ENCODE measurements around the gene VPS37B.
"Not testable (repeated sequence)": the region's sequence is repeated elsewhere in the genome, so short reads cannot be mapped to it uniquely, and the experiment has no call there.

The VPS37B gene

DNA sequence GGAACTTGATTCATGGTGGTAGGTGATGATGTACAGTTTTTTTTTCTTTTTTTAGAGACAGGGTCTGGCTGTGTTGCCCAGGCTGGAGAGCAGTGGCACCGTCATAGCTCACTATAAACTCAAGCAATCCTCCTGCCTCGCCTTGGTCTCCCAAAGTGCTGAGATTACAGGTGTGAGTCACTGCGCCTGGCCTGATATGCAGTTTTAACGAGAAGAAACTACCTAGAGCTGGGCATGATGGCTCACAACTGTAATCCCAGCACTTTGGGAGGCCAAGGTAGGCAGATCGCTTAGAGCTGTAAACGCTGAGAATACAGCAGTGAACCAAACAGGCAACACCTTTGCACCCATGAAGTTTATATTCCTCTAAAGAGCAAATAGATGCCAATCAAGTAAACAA lies 13.0 kb upstream of the VPS37B start:
- Histone ChIP-seq H3K27ac (ENCODE audit: insufficient read depth in 1 of 2, low read depth in 1 of 2, low read length in 2 of 2, poor library complexity in 1 of 2, severe bottlenecking in 2 of 2) (no peak overlapping the region), H3K36me3 (ENCODE audit: control insufficient read depth in 4 of 4, insufficient read depth in 4 of 4, low read length in 3 of 4) (no peaks in the 10 kb centered on the region), H3K4me1 (ENCODE audit: control extremely low read depth in 1 of 4, control insufficient read depth in 4 of 4, insufficient read depth in 4 of 4, low read length in 3 of 4) (peaks cover 0 to 6% (median under 1%) of the 10 kb centered on the region in 4 experiments), H3K27me3 (replicated peaks in 2 of 5; ENCODE audit: control insufficient read depth in 4 of 5, insufficient read depth in 5 of 5, low read length in 4 of 5) (no peaks in the 10 kb centered on the region), H3K4me3 (ENCODE audit: control insufficient read depth in 1 of 7, extremely low read depth in 1 of 7, insufficient read depth in 4 of 7, low read depth in 2 of 7, low read length in 6 of 7) (no peak overlapping the region), H3K9me3 (ENCODE audit: control extremely low read depth in 1 of 5, control insufficient read depth in 4 of 5, insufficient read depth in 2 of 5, low read depth in 1 of 5, low read length in 4 of 5) (no peaks in the 10 kb centered on the region)
- 96% methylated on average over 6 of the region's 6 CpGs for WGBS (ENCODE audit: insufficient coverage)
- ChIA-PET POLR2A (interaction anchor here (0.7 kb wide), 1 partner anchor 30 kb away, joined by 3 read pairs; no protein-coding TSS in a partner anchor), CTCF (interaction anchor here (0.9 to 1.1 kb wide), 2 partner anchors 14 to 36 kb away, joined by 3 read pairs; no protein-coding TSS in a partner anchor)
- DNase-seq = no peak

DNA sequence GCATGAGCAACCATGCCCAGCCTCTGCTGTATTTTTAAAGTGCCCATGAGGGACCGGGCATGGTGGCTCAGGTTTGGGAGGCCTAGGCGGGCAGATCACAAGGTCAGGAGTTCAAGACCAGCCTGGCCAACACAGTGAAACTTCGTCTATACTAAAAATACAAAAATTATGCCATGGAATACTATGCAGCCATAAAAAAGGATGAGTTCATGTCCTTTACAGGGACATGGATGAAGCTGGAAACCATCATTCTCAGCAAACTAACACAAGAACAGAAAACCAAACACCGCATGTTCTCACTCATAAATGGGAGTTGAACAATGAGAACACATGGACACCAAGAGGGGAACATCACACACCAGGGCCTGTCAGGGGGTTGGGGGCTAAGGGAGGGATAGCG lies 9.3 kb upstream of the VPS37B start:
- not testable (repeated sequence) for H3K27ac ChIP-seq (ENCODE audit: insufficient read depth in 1 of 2, low read depth in 1 of 2, low read length in 2 of 2, poor library complexity in 1 of 2, severe bottlenecking in 2 of 2); H3K4me3 ChIP-seq (ENCODE audit: control insufficient read depth in 1 of 7, extremely low read depth in 1 of 7, insufficient read depth in 4 of 7, low read depth in 2 of 7, low read length in 6 of 7); DNase-seq; H3K9me3 ChIP-seq (ENCODE audit: control extremely low read depth in 1 of 5, control insufficient read depth in 4 of 5, insufficient read depth in 2 of 5, low read depth in 1 of 5, low read length in 4 of 5); H3K36me3 ChIP-seq (ENCODE audit: control insufficient read depth in 4 of 4, insufficient read depth in 4 of 4, low read length in 3 of 4); H3K27me3 ChIP-seq (replicated peaks in 2 of 5; ENCODE audit: control insufficient read depth in 4 of 5, insufficient read depth in 5 of 5, low read length in 4 of 5)
- WGBS (ENCODE audit: insufficient coverage) = 93% methylated on average over 2 of the region's 5 CpGs
- ChIA-PET POLR2A (interaction anchor here (0.6 kb wide), 1 partner anchor 11 kb away, joined by 5 read pairs; no protein-coding TSS in a partner anchor), CTCF (interaction anchor here (2.8 kb wide), 1 partner anchor 40 kb away, joined by 7 read pairs; no protein-coding TSS in a partner anchor)
- peaks cover 4 to 20% (median 9%) of the 10 kb centered on the region in 4 experiments for H3K4me1 ChIP-seq (ENCODE audit: control extremely low read depth in 1 of 4, control insufficient read depth in 4 of 4, insufficient read depth in 4 of 4, low read length in 3 of 4)

DNA sequence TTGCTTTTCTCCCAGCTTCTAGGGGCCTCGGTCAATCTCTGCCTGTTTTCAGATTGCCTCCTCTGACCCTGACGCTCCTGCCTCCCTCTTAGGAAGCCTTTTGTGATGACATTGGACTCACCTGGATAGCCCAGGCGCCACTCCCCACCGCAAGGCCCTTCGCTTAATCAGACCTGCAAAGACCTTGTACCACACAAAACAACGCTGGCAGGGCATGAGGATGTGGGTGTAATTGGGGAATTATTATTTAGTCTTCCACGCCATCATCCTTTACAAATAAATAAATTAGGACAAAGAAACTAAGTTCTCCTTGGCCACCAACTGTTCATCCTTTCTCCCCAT lies 7.7 kb upstream of the VPS37B start:
- no peaks in the 10 kb centered on the region for H3K9me3 ChIP-seq (ENCODE audit: control extremely low read depth in 1 of 5, control insufficient read depth in 4 of 5, insufficient read depth in 2 of 5, low read depth in 1 of 5, low read length in 4 of 5)
- ChIA-PET POLR2A (no interaction called here), CTCF (interaction anchor here (1.2 to 2.8 kb wide), 4 partner anchors 12 to 120 kb away, joined by 3 to 7 read pairs (median 3); no protein-coding TSS in a partner anchor)
- no peaks in the 10 kb centered on the region for H3K27me3 ChIP-seq (replicated peaks in 2 of 5; ENCODE audit: control insufficient read depth in 4 of 5, insufficient read depth in 5 of 5, low read length in 4 of 5)
- no peaks in the 10 kb centered on the region for H3K36me3 ChIP-seq (ENCODE audit: control insufficient read depth in 4 of 4, insufficient read depth in 4 of 4, low read length in 3 of 4)
- peak overlapping the region in 1 of 7 experiments; percentile 38 for H3K4me3 ChIP-seq (ENCODE audit: control insufficient read depth in 1 of 7, extremely low read depth in 1 of 7, insufficient read depth in 4 of 7, low read depth in 2 of 7, low read length in 6 of 7)
- WGBS (ENCODE audit: insufficient coverage) = 17% methylated on average over 2 of the region's 7 CpGs
- peaks cover 8 to 26% (median 17%) of the 10 kb centered on the region in 4 experiments for H3K4me1 ChIP-seq (ENCODE audit: control extremely low read depth in 1 of 4, control insufficient read depth in 4 of 4, insufficient read depth in 4 of 4, low read length in 3 of 4)
- H3K27ac ChIP-seq (ENCODE audit: insufficient read depth in 1 of 2, low read depth in 1 of 2, low read length in 2 of 2, poor library complexity in 1 of 2, severe bottlenecking in 2 of 2) = no peak overlapping the region
- DNase-seq = no peak

DNA sequence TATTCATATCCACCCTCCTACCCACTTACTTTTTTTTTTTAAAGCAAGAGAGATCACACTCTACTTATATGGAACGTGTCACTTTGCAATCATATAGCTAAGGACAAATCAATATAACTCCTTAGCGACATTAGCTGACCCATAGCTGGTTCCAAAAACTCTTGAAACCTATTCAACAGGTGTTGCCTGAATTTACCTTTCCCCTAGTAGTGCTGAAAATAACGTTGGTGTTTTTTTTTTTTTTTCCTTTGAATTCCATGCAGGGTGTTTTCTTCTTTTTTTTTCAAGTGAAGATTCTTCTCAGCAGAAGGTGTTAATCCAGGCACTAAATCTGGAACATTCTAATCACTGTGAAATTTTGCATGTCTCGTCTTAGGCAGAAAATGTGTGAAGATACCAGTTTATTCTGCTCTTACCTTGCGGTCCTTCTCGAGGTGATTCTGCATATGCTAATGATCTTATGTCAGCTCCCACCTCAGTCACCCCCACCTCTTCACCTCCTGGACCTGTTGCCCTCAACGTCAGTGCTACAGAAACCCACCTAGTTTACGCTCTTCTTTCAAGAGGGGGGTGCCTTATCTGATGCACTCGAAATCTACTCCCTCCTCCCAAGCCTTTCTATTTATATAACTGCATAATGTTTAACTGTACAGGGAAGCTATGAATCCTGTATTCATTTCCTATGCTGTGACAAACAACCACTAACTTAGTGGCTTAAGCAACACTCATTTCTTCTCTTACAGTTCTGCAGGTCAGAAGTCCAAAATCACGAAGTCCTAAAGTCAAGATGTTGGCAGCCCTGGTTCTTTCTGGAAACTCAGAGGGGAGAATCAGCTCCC lies 7.1 kb upstream of the VPS37B start:
- no peaks in the 10 kb centered on the region for H3K36me3 ChIP-seq (ENCODE audit: control insufficient read depth in 4 of 4, insufficient read depth in 4 of 4, low read length in 3 of 4)
- no peak overlapping the region for H3K27ac ChIP-seq (ENCODE audit: insufficient read depth in 1 of 2, low read depth in 1 of 2, low read length in 2 of 2, poor library complexity in 1 of 2, severe bottlenecking in 2 of 2)
- no peaks in the 10 kb centered on the region for H3K9me3 ChIP-seq (ENCODE audit: control extremely low read depth in 1 of 5, control insufficient read depth in 4 of 5, insufficient read depth in 2 of 5, low read depth in 1 of 5, low read length in 4 of 5)
- H3K27me3 ChIP-seq (replicated peaks in 2 of 5; ENCODE audit: control insufficient read depth in 4 of 5, insufficient read depth in 5 of 5, low read length in 4 of 5) = no peaks in the 10 kb centered on the region
- CTCF ChIA-PET = interaction anchor here (1.2 to 2.8 kb wide), 5 partner anchors 9 to 120 kb away, joined by 3 to 7 read pairs (median 3); no protein-coding TSS in a partner anchor
- peaks cover 11 to 31% (median 23%) of the 10 kb centered on the region in 4 experiments for H3K4me1 ChIP-seq (ENCODE audit: control extremely low read depth in 1 of 4, control insufficient read depth in 4 of 4, insufficient read depth in 4 of 4, low read length in 3 of 4)
- no peak for DNase-seq
- 23% methylated on average over 4 of the region's 10 CpGs for WGBS (ENCODE audit: insufficient coverage)
- POLR2A ChIA-PET = no interaction called here
- H3K4me3 ChIP-seq (ENCODE audit: control insufficient read depth in 1 of 7, extremely low read depth in 1 of 7, insufficient read depth in 4 of 7, low read depth in 2 of 7, low read length in 6 of 7) = peak overlapping the region in 2 of 7 experiments; percentile 13 to 38

DNA sequence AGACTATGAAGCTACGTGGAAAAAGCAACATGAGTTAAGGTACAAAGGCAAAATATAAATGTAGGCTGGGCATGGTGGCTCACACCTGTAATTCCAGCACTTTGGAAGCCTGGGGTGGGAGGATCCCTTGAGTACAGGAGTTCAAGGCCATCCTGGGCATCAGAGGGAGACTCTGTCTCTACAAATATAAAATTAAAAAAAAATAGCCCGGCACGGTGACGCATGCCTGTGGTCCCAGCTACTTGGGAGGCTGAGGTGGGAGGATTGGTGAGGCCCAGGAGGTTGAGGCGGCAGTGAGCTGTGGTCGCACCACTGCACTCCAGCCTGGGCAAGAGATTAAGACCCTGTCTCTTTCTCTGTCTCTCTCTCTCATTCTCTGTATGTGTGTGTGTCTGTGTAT lies 4.0 kb upstream of the VPS37B start:
- no peak for DNase-seq
- Histone ChIP-seq H3K36me3 (ENCODE audit: control insufficient read depth in 4 of 4, insufficient read depth in 4 of 4, low read length in 3 of 4) (no peaks in the 10 kb centered on the region), H3K9me3 (ENCODE audit: control extremely low read depth in 1 of 5, control insufficient read depth in 4 of 5, insufficient read depth in 2 of 5, low read depth in 1 of 5, low read length in 4 of 5) (no peaks in the 10 kb centered on the region), H3K27ac (ENCODE audit: insufficient read depth in 1 of 2, low read depth in 1 of 2, low read length in 2 of 2, poor library complexity in 1 of 2, severe bottlenecking in 2 of 2) (no peak overlapping the region), H3K4me3 (ENCODE audit: control insufficient read depth in 1 of 7, extremely low read depth in 1 of 7, insufficient read depth in 4 of 7, low read depth in 2 of 7, low read length in 6 of 7) (no peak overlapping the region), H3K27me3 (replicated peaks in 2 of 5; ENCODE audit: control insufficient read depth in 4 of 5, insufficient read depth in 5 of 5, low read length in 4 of 5) (no peaks in the 10 kb centered on the region), H3K4me1 (ENCODE audit: control extremely low read depth in 1 of 4, control insufficient read depth in 4 of 4, insufficient read depth in 4 of 4, low read length in 3 of 4) (peaks cover 12 to 50% (median 40%) of the 10 kb centered on the region in 4 experiments)
- ChIA-PET CTCF (interaction anchor here (1.2 to 13.8 kb wide), 4 partner anchors 11 to 56 kb away, joined by 6 to 149 read pairs (median 8); no protein-coding TSS in a partner anchor), POLR2A (interaction anchor here (0.6 kb wide), 1 partner anchor 15 kb away, joined by 3 read pairs; no protein-coding TSS in a partner anchor)
- 96% methylated on average over 4 of the region's 6 CpGs for WGBS (ENCODE audit: insufficient coverage)

DNA sequence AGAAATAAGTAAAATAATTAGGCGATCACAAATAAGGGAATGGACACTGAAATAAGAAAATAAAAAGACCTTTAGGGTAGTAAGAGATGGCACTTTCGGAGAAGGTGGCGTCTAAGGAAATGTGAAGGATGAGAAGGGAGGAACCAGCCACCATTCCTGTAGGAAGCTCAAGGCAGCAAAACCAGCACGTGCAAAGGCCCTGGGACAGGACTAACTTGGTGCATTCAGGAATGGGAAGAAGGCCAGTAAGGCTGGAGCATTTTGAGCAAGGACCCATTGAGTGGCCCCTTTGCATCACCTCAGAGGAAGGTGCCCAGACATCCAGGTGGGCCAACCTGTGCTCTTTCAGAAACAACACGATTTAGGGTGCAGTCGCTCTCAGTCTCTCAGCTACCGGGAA lies 738 bp upstream of the VPS37B start:
- peaks cover 0 to 4% (median 0%) of the 10 kb centered on the region in 4 experiments for H3K36me3 ChIP-seq (ENCODE audit: control insufficient read depth in 4 of 4, insufficient read depth in 4 of 4, low read length in 3 of 4)
- CTCF ChIA-PET = interaction anchor here (1.4 to 13.8 kb wide), 3 partner anchors 16 to 50 kb away, joined by 5 to 149 read pairs (median 40); no protein-coding TSS in a partner anchor
- H3K27ac ChIP-seq (ENCODE audit: insufficient read depth in 1 of 2, low read depth in 1 of 2, low read length in 2 of 2, poor library complexity in 1 of 2, severe bottlenecking in 2 of 2) = no peak overlapping the region
- no peaks in the 10 kb centered on the region for H3K9me3 ChIP-seq (ENCODE audit: control extremely low read depth in 1 of 5, control insufficient read depth in 4 of 5, insufficient read depth in 2 of 5, low read depth in 1 of 5, low read length in 4 of 5)
- peak overlapping the region in 2 of 7 experiments; percentile 99 for H3K4me3 ChIP-seq (ENCODE audit: control insufficient read depth in 1 of 7, extremely low read depth in 1 of 7, insufficient read depth in 4 of 7, low read depth in 2 of 7, low read length in 6 of 7)
- WGBS (ENCODE audit: insufficient coverage) = 99% methylated on average over 6 of the region's 7 CpGs
- no peak for DNase-seq
- H3K27me3 ChIP-seq (replicated peaks in 2 of 5; ENCODE audit: control insufficient read depth in 4 of 5, insufficient read depth in 5 of 5, low read length in 4 of 5) = no peaks in the 10 kb centered on the region
- POLR2A ChIA-PET = interaction anchor here (0.6 kb wide), 1 partner anchor 46 kb away, joined by 6 read pairs; no protein-coding TSS in a partner anchor
- H3K4me1 ChIP-seq (ENCODE audit: control extremely low read depth in 1 of 4, control insufficient read depth in 4 of 4, insufficient read depth in 4 of 4, low read length in 3 of 4) = peaks cover 26 to 72% (median 61%) of the 10 kb centered on the region in 4 experiments

Data from common myeloid progenitor, CD34-positive (primary cell).